ENCODE measurements around the gene RAB11FIP4. TPM values are rescaled to one million over a fixed set of nuclear protein-coding genes. Genes with fewer than 3 reads are reported as not detected.

RAB11FIP4 gene
- total RNA-seq, 1 donor from 2014 or later = 103 TPM

DNA sequence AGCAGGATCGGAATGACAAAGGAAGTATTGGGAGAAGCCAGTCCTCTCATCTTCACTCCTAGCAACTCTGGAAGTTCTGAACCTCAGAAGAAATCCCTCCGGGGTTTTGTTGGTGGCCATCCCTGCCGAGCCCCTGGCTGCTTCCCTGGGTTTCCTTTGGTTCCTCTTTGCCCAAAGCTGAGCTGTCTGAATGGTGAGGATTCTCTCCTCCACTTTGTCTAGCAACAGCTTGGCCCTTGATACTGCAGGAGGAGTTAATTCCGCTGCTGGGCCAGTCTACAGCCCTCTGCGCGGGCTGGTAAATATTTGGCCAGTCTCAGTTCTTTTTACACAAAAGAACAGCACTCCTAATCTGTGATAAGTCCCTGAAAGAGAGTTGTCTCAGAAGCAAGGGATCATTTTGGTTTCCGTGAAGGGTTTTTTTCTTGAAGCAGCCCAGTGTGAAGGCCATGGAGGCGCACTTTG, 170.9 kb downstream of the RAB11FIP4 start:
- Mint-ChIP-seq H3K9me3 (ENCODE audit: unreplicated experiment) (no peaks in the 10 kb centered on the region), H3K4me1 (ENCODE audit: low read depth, unreplicated experiment) (peaks cover 14% of the 10 kb centered on the region), H3K27ac (ENCODE audit: unreplicated experiment) (no peak overlapping the region), H3K36me3 (ENCODE audit: unreplicated experiment) (peaks cover 4% of the 10 kb centered on the region), H3K4me3 (ENCODE audit: unreplicated experiment) (no peak overlapping the region), H3K27me3 (ENCODE audit: unreplicated experiment) (peaks cover 13% of the 10 kb centered on the region)
- TF ChIP-seq, protein P1, sequence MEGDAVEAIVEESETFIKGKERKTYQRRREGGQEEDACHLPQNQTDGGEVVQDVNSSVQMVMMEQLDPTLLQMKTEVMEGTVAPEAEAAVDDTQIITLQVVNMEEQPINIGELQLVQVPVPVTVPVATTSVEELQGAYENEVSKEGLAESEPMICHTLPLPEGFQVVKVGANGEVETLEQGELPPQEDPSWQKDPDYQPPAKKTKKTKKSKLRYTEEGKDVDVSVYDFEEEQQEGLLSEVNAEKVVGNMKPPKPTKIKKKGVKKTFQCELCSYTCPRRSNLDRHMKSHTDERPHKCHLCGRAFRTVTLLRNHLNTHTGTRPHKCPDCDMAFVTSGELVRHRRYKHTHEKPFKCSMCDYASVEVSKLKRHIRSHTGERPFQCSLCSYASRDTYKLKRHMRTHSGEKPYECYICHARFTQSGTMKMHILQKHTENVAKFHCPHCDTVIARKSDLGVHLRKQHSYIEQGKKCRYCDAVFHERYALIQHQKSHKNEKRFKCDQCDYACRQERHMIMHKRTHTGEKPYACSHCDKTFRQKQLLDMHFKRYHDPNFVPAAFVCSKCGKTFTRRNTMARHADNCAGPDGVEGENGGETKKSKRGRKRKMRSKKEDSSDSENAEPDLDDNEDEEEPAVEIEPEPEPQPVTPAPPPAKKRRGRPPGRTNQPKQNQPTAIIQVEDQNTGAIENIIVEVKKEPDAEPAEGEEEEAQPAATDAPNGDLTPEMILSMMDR (IDR thresholded peaks at IDR 0.05; ENCODE audit: partially characterized antibody, unreplicated experiment) = no peak
- DNase-seq = no peak

DNA sequence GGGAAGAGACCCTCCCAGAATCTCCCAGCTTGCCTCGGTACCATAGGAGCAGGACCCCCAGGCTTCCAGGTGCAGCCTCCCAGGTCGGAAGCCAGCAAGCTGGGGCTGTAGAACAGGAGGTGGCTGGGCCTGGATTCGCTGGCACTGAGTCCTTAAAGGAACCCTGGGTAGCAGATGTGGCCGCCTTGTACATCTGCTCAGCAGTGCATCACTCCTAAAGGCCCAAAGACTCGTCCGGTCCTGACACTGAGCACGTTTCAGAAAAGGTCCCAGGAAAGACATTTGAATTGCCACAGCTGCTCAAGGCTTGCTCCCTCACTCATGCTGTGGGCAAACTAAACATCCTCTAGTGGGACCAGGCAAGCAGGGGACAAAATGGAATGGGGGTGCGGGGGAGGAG, 172.8 kb downstream of the RAB11FIP4 start:
- H3K36me3 Mint-ChIP-seq (ENCODE audit: unreplicated experiment) = peaks cover 4% of the 10 kb centered on the region
- H3K9me3 Mint-ChIP-seq (ENCODE audit: unreplicated experiment) = no peaks in the 10 kb centered on the region
- H3K27ac Mint-ChIP-seq (ENCODE audit: unreplicated experiment) = peak overlapping the region; percentile 36
- peaks cover 9% of the 10 kb centered on the region for H3K27me3 Mint-ChIP-seq (ENCODE audit: unreplicated experiment)
- no peak overlapping the region for H3K4me3 Mint-ChIP-seq (ENCODE audit: unreplicated experiment)
- DNase-seq = no peak
- H3K4me1 Mint-ChIP-seq (ENCODE audit: low read depth, unreplicated experiment) = peaks cover 14% of the 10 kb centered on the region
- TF ChIP-seq, protein P1 (IDR thresholded peaks at IDR 0.05; ENCODE audit: partially characterized antibody, unreplicated experiment) = no peak

DNA sequence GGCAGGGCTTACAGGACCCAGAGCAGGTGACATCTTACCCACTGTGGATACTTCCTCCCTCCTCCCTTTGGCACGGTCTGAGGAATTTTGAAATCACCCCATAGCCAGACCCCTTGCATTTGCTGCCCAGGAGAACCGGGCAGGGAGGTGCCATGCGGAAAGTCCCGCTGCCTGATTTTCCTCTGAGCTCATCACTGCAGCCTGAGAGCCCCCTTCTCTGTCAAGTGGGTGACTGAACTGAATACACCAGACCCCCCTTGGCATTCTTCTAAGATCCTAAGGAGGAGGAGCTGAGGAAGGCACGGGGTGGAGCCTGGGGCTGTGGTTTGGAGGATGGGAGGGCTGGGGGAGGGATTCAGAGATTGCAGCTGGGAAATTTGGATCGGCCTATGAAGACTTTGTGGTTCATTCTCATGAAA, 173.4 kb downstream of the RAB11FIP4 start:
- TF ChIP-seq, protein P1 (IDR thresholded peaks at IDR 0.05; ENCODE audit: partially characterized antibody, unreplicated experiment) = no peak
- H3K36me3 Mint-ChIP-seq (ENCODE audit: unreplicated experiment) = peaks cover 4% of the 10 kb centered on the region
- no peak for DNase-seq
- no peak overlapping the region for H3K4me3 Mint-ChIP-seq (ENCODE audit: unreplicated experiment)
- H3K27me3 Mint-ChIP-seq (ENCODE audit: unreplicated experiment) = peaks cover 9% of the 10 kb centered on the region
- peaks cover 14% of the 10 kb centered on the region for H3K4me1 Mint-ChIP-seq (ENCODE audit: low read depth, unreplicated experiment)
- H3K9me3 Mint-ChIP-seq (ENCODE audit: unreplicated experiment) = no peaks in the 10 kb centered on the region
- H3K27ac Mint-ChIP-seq (ENCODE audit: unreplicated experiment) = no peak overlapping the region

DNA sequence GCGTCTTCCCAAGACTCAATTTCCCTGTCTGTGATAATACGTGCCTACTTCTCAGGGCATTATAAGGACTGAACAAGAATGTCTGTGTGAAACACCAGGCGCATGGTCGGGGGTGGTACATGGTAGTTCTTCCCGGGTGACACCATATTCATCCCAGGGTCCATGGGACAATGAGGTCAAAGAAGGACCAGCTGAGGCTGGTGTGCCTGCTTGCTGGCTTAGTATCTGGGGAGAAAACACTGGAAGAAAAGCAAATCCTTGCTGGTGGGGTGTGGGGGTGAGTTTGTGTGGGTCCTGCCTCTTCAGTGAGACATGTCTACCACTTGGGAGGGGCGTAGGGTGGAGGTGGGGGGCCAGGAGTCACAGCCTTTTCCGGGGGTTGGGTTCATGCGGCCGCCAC, 174.2 kb downstream of the RAB11FIP4 start:
- DNase-seq = no peak

DNA sequence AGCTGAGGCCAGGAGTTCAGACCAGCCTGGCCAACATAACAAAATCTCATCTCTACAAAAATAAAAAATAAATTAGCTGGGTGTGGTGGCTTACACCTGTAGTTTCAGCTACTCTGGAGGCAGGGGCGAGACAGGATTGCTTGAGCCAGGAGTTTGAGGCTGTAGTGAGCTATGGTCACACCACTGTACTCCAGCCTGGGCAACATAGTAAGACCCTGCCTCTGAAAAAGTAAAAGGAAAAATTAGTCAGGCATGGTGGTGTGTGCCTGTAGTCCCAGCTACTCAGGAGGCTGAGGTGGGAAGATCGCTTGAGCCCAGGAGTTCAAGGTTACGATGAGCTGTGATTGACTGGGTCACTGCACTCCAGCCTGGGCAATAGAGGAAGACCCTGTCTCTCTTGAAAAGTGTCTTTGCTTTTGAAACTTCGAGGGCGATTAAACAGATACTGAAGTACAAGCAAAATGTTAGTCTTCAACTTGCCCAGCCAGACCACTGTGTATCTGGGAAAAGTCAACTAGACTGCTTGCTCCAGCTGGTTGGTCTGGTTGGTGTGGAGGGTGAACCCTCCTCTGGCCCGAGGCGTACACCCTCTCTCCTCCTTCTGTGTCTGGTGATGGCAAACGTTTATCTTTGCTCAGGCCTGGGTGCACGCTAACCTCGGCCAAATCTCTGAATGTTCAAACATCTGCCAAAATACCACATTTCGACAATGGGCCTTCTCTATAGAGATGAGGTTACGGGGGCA, 174.9 kb downstream of the RAB11FIP4 start:
- DNase-seq = no peak
- Mint-ChIP-seq H3K27me3 (ENCODE audit: unreplicated experiment) (no peaks in the 10 kb centered on the region), H3K36me3 (ENCODE audit: unreplicated experiment) (no peaks in the 10 kb centered on the region), H3K9me3 (ENCODE audit: unreplicated experiment) (no peaks in the 10 kb centered on the region), H3K27ac (ENCODE audit: unreplicated experiment) (no peak overlapping the region), H3K4me3 (ENCODE audit: unreplicated experiment) (no peak overlapping the region), H3K4me1 (ENCODE audit: low read depth, unreplicated experiment) (peaks cover 14% of the 10 kb centered on the region)
- TF ChIP-seq, protein P1 (IDR thresholded peaks at IDR 0.05; ENCODE audit: partially characterized antibody, unreplicated experiment) = no peak

More for the DNA sequence above, 174.2 kb downstream of the RAB11FIP4 start:
- H3K9me3 Mint-ChIP-seq (ENCODE audit: unreplicated experiment) = no peaks in the 10 kb centered on the region
- peaks cover 6% of the 10 kb centered on the region for H3K27me3 Mint-ChIP-seq (ENCODE audit: unreplicated experiment)
- TF ChIP-seq, protein P1 (IDR thresholded peaks at IDR 0.05; ENCODE audit: partially characterized antibody, unreplicated experiment) = no peak
- H3K36me3 Mint-ChIP-seq (ENCODE audit: unreplicated experiment) = peaks cover under 1% of the 10 kb centered on the region
- H3K4me3 Mint-ChIP-seq (ENCODE audit: unreplicated experiment) = no peak overlapping the region
- H3K4me1 Mint-ChIP-seq (ENCODE audit: low read depth, unreplicated experiment) = peaks cover 14% of the 10 kb centered on the region
- H3K27ac Mint-ChIP-seq (ENCODE audit: unreplicated experiment) = no peak overlapping the region

Data from glutamatergic neuron (in vitro differentiated cells).